Osteoblast (primary cell): Measurements from ENCODE around the gene PALD1. TPM values are rescaled to one million over a fixed set of nuclear protein-coding genes. Genes with fewer than 3 reads are reported as not detected.
A peak's percentile ranks its signal among the peaks of the same experiment; 100 is the strongest.

ENCODE experiments used
- DNase-seq: peaks from one replicate; pipeline ENCODE4 v3.0.0; 2011; ENCODE audit warnings: low spot score, mixed read lengths; ENCODE audit not compliant: insufficient read length; ENCODE audit errors: missing footprints
- H2AFZ ChIP-seq: 2 replicates; pipeline ENCODE4 v1.6.0; 2011; ENCODE audit warnings: mild to moderate bottlenecking, low read length
- H3K27ac ChIP-seq: 2 replicates; pipeline ENCODE4 v1.5.1; 2011; ENCODE audit warnings: mild to moderate bottlenecking, low read depth, low read length, moderate library complexity
- H3K27me3 ChIP-seq: 2 replicates; pipeline ENCODE4 v1.6.0; 2012; ENCODE audit warnings: mild to moderate bottlenecking, control low read depth, inconsistent platforms, low read length, moderate library complexity; ENCODE audit not compliant: insufficient read depth
- H3K36me3 ChIP-seq: 2 replicates; pipeline ENCODE4 v1.5.1; 2011; ENCODE audit warnings: mild to moderate bottlenecking, low read length, control low read depth, moderate library complexity; ENCODE audit not compliant: insufficient read depth
- H3K4me1 ChIP-seq: 2 replicates; pipeline ENCODE4 v1.5.1; 2011; ENCODE audit warnings: mild to moderate bottlenecking, low read length, control low read depth, moderate library complexity; ENCODE audit not compliant: insufficient read depth
- H3K4me2 ChIP-seq: 2 replicates; pipeline ENCODE4 v1.6.0; 2011; ENCODE audit warnings: mild to moderate bottlenecking, low read length; ENCODE audit not compliant: insufficient read depth
- H3K4me3 ChIP-seq: fragments of 200-600 bp; sonication (generic); 3 replicates; pipeline ENCODE4 v1.5.1; 2012; ENCODE audit warnings: mild to moderate bottlenecking, low read length, inconsistent platforms; ENCODE audit not compliant: insufficient read depth
- H3K79me2 ChIP-seq: 2 replicates; pipeline ENCODE4 v1.6.0; 2012; ENCODE audit warnings: mild to moderate bottlenecking, low read length, control low read depth, inconsistent platforms; ENCODE audit not compliant: insufficient read depth
- H3K9me3 ChIP-seq: 2 replicates; pipeline ENCODE4 v1.5.1; 2011; ENCODE audit warnings: low read depth, low read length, control low read depth
- H4K20me1 ChIP-seq: 2 replicates; pipeline ENCODE4 v1.6.0; 2012; ENCODE audit warnings: mild to moderate bottlenecking, low read length, control low read depth; ENCODE audit not compliant: insufficient read depth
- total RNA-seq: library from RNA; depleted of rRNA; stranded (reverse); fragments of >200 nt; gene quantifications from 2 replicates; pipeline ENCODE4 v1.2.3, GENCODE V29; 2012
- TF ChIP-seq, protein P1 (sequence below): IDR thresholded peaks from 2 replicates; pipeline ENCODE4 v1.5.1; 2011; ENCODE audit warnings: mild to moderate bottlenecking, low read depth, low read length, moderate library complexity; ENCODE audit errors: extremely low read depth

The PALD1 gene
- total RNA-seq, 1 donor, result under 0.01 TPM

DNA sequence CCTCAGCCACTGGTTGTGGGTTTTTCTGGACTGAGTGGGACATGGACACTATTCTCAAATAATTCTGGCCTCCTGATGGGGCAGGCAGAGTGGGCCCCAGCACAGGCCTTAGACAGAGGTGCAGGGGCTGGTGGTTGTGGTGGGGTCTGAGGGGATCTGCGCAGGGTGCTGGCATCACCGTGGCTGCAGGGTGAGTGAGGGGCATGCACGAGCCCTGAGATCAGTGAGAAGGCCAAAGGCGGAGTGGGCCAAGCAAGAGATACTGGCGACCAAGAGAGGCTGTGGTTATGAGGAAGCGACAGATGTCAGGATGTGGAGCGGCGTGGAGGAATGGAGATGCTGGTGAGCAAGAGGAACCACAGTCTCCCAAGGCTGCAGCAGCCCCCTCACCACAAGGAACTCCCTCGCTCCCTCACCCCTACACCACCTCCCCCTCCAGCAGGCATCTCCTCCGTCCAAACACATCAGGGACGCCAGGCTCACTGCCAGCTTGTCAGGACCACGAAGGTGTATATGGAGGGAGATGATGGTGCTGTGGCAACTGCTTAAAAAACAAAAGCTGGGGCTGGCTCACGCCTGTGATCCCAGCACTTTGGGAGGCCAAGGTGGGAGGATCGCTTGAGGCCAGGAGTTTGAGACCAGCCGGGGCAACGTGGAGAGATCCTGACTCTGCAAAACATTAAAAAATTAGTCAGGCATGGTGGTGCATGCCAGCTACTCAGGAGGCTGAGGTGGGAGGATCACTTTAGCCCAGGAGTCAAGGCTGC lies 114.4 kb downstream of the PALD1 start:
- no peak for DNase-seq
- H3K4me3 ChIP-seq, result no peak overlapping the region
- H3K27ac ChIP-seq, result no peak overlapping the region
- H3K27me3 ChIP-seq, result peaks cover 13% of the 10 kb centered on the region
- H3K4me1 ChIP-seq, result no peaks in the 10 kb centered on the region
- H2AFZ ChIP-seq, result no peak overlapping the region
- H4K20me1 ChIP-seq, result no peaks in the 10 kb centered on the region
- H3K4me2 ChIP-seq, result no peak overlapping the region
- TF ChIP-seq, protein P1, sequence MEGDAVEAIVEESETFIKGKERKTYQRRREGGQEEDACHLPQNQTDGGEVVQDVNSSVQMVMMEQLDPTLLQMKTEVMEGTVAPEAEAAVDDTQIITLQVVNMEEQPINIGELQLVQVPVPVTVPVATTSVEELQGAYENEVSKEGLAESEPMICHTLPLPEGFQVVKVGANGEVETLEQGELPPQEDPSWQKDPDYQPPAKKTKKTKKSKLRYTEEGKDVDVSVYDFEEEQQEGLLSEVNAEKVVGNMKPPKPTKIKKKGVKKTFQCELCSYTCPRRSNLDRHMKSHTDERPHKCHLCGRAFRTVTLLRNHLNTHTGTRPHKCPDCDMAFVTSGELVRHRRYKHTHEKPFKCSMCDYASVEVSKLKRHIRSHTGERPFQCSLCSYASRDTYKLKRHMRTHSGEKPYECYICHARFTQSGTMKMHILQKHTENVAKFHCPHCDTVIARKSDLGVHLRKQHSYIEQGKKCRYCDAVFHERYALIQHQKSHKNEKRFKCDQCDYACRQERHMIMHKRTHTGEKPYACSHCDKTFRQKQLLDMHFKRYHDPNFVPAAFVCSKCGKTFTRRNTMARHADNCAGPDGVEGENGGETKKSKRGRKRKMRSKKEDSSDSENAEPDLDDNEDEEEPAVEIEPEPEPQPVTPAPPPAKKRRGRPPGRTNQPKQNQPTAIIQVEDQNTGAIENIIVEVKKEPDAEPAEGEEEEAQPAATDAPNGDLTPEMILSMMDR, result no peak
- no peaks in the 10 kb centered on the region for H3K9me3 ChIP-seq
- no peaks in the 10 kb centered on the region for H3K36me3 ChIP-seq
- no peaks in the 10 kb centered on the region for H3K79me2 ChIP-seq

DNA sequence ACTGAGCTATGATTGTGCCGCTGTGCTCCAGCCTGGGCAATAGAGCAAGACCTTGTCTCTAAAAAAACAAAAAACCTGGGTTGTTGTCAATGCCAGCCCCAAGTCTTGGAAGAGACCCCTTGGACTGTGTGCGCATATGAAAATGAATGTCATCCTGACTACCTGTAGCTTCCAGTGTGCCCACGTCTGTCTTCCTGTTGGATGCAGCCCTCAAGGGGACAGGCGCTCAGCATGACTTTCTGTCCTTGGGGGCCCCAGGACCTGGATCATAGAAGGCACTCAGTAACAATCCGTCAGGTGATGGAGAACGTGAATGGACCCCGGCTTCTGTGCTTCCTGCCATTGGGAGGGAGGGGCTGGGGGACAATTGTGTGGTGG lies 114.9 kb downstream of the PALD1 start:
- no peak overlapping the region for H3K4me2 ChIP-seq
- H2AFZ ChIP-seq, result no peak overlapping the region
- TF ChIP-seq, protein P1, result no peak
- H3K4me1 ChIP-seq, result no peaks in the 10 kb centered on the region
- no peaks in the 10 kb centered on the region for H4K20me1 ChIP-seq
- no peaks in the 10 kb centered on the region for H3K9me3 ChIP-seq
- H3K36me3 ChIP-seq, result no peaks in the 10 kb centered on the region
- no peaks in the 10 kb centered on the region for H3K79me2 ChIP-seq
- peaks cover 10% of the 10 kb centered on the region for H3K27me3 ChIP-seq
- no peak overlapping the region for H3K27ac ChIP-seq
- DNase-seq, result no peak
- H3K4me3 ChIP-seq, result no peak overlapping the region

DNA sequence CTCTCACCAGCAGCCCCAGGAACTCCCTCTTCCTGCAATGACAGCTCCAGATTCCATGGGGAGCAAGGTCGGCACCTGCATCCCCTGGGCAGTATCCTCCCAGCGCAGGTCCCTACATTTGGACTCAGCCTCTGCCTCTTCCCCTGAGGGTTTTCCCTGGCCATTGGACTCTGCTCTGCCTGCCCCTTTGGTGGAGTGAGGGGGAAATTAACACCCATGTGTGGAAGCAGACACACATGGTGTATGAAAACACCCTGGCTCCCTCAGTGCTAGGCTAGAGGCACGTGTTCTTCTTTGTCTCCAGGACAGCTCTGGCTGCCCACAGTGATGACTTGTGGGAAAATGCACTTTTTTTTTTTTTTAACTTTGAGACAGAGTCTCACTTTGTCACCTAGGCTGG lies 115.6 kb downstream of the PALD1 start:
- DNase-seq, result peak; percentile 22
- Histone ChIP-seq H3K9me3 (no peaks in the 10 kb centered on the region), H3K36me3 (no peaks in the 10 kb centered on the region), H3K4me3 (no peak overlapping the region), H3K4me2 (no peak overlapping the region), H3K4me1 (no peaks in the 10 kb centered on the region), H3K27me3 (peaks cover 10% of the 10 kb centered on the region), H3K27ac (no peak overlapping the region), H2AFZ (no peak overlapping the region), H4K20me1 (no peaks in the 10 kb centered on the region), H3K79me2 (no peaks in the 10 kb centered on the region)
- TF ChIP-seq, protein P1, result no peak

DNA sequence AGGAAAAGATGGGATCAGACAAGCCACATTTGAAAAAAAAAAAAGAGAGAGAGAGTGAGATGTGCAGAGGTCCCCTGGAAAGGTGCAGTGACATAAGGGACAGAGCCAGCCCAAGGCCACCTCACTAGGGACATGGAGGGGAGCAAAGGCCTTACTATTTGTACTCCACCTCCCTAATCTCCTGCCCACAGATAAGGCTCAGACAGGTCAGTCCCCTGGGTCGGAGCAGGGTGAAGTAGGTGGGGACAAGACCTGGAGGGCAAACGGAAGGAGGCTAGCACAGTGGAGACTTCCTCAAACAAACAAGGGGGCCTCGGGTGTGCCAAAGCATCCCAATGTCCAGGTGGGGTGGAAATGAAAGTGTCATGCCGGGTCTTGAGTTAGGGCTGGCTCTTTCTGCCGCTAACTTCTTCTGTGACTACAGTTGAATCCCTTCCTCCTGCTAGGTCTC lies 117.0 kb downstream of the PALD1 start:
- no peaks in the 10 kb centered on the region for H4K20me1 ChIP-seq
- peaks cover 5% of the 10 kb centered on the region for H3K27me3 ChIP-seq
- H3K27ac ChIP-seq, result no peak overlapping the region
- DNase-seq, result no peak
- no peaks in the 10 kb centered on the region for H3K4me1 ChIP-seq
- no peaks in the 10 kb centered on the region for H3K9me3 ChIP-seq
- no peaks in the 10 kb centered on the region for H3K36me3 ChIP-seq
- no peak overlapping the region for H2AFZ ChIP-seq
- H3K4me2 ChIP-seq, result no peak overlapping the region
- H3K79me2 ChIP-seq, result no peaks in the 10 kb centered on the region
- TF ChIP-seq, protein P1, result no peak
- H3K4me3 ChIP-seq, result no peak overlapping the region
